Caco-2 (cell line): ENCODE data around the gene CD82. TPM values are rescaled to one million over a fixed set of nuclear protein-coding genes. Genes with fewer than 3 reads are reported as not detected.

Experiments used
- BruUV-seq: library from RNA; stranded (reverse); fragments of 400-500 nt; replicated peaks from 2 replicates; lab custom pipeline; 2021; lab: Mats Ljungman, UMichigan
- CTCF ChIA-PET: fragments of 300-600 bp; sonication (Branson Sonifier 250); formaldehyde crosslinking; loops from one replicate; lab custom pipeline; 2022; ENCODE audit warnings: antibody characterized with exemption; lab: Charles Lee
- POLR2A ChIA-PET: fragments of 300-600 bp; sonication (Branson Sonifier 250); formaldehyde crosslinking; loops from one replicate; lab custom pipeline; 2022; ENCODE audit warnings: antibody characterized with exemption; lab: Charles Lee
- DNase-seq, 2 experiments: peaks; one replicate each; pipeline versions ENCODE4 v3.0.0 to v3.0.0-alpha.2; 2020 to 2022
- H3K27me3 ChIP-seq: replicated peaks from 2 replicates; pipeline ENCODE4 v1.6.0; 2011; ENCODE audit warnings: low read length; ENCODE audit not compliant: control insufficient read depth, insufficient read depth
- H3K36me3 ChIP-seq: 2 replicates; pipeline ENCODE4 v1.5.1; 2011; ENCODE audit warnings: low read length; ENCODE audit not compliant: control insufficient read depth, insufficient read depth
- H3K4me1 ChIP-seq: fragments of 250-450 bp; sonication (Bioruptor Pico); 2 replicates; pipeline ENCODE4 v1.5.1; 2020; ENCODE audit warnings: mild to moderate bottlenecking
- H3K4me3 ChIP-seq: 2 replicates; pipeline ENCODE4 v1.5.1; 2011; ENCODE audit warnings: low read depth, mild to moderate bottlenecking, control low read depth, low read length
- H3K9me3 ChIP-seq: fragments of 250-450 bp; sonication (Bioruptor Pico); 2 replicates; pipeline ENCODE4 v1.5.1; 2020; ENCODE audit warnings: mild to moderate bottlenecking, moderate library complexity
- H3K27ac Mint-ChIP-seq: one replicate; pipeline ENCODE4 v1.8.0; 2022; ENCODE audit warnings: mixed read lengths; ENCODE audit not compliant: unreplicated experiment
- H3K27me3 Mint-ChIP-seq: one replicate; pipeline ENCODE4 v1.8.0; 2022; ENCODE audit warnings: mixed read lengths; ENCODE audit not compliant: insufficient read depth, unreplicated experiment
- H3K36me3 Mint-ChIP-seq: one replicate; pipeline ENCODE4 v1.8.0; 2022; ENCODE audit warnings: mild to moderate bottlenecking, mixed read lengths; ENCODE audit not compliant: insufficient read depth, unreplicated experiment
- H3K4me1 Mint-ChIP-seq: one replicate; pipeline ENCODE4 v1.8.0; 2022; ENCODE audit warnings: low read depth, mixed read lengths; ENCODE audit not compliant: unreplicated experiment
- H3K4me3 Mint-ChIP-seq: one replicate; pipeline ENCODE4 v1.8.0; 2022; ENCODE audit warnings: mild to moderate bottlenecking, moderate library complexity, mixed read lengths; ENCODE audit not compliant: unreplicated experiment
- H3K9me3 Mint-ChIP-seq: one replicate; pipeline ENCODE4 v1.8.0; 2022; ENCODE audit warnings: mixed read lengths; ENCODE audit not compliant: unreplicated experiment
- CTCF ChIP-seq, 2 experiments: fragments of 200-600 bp in 1 of 2; IDR thresholded peaks; 1 replicate in 1 of 2; 2 replicates in 1 of 2; pipeline versions ENCODE4 v1.5.1 to v1.8.0; 2011 to 2022; ENCODE audit warnings: antibody characterized with exemption in 1 of 2, control low read depth in 1 of 2, inconsistent platforms in 1 of 2, low read depth in 1 of 2, low read length in 1 of 2, mild to moderate bottlenecking in 1 of 2, moderate library complexity in 1 of 2; ENCODE audit not compliant: insufficient read depth in 1 of 2, severe bottlenecking in 1 of 2, unreplicated experiment in 1 of 2
- intact Hi-C: fragments of 100-400 bp; cut with micrococcal nuclease; formaldehyde crosslinking; loops from one replicate; pipeline ENCODE4 v1.10.0; 2022; ENCODE audit not compliant: unreplicated experiment
- total RNA-seq: library from RNA; stranded (reverse); gene quantifications from 2 replicates; pipeline ENCODE4 v1.2.3, GENCODE V29; 2022

CD82 gene
- total RNA-seq, 1 experiment from 2014 or later, result 4.3 TPM

- H3K36me3 Mint-ChIP-seq, result no peaks in the 10 kb centered on the region
- Histone ChIP-seq H3K36me3 (no peaks in the 10 kb centered on the region), H3K4me1 (no peaks in the 10 kb centered on the region), H3K9me3 (no peaks in the 10 kb centered on the region), H3K4me3 (no peak overlapping the region), H3K27me3 (no peaks in the 10 kb centered on the region)
- H3K4me1 Mint-ChIP-seq, result no peaks in the 10 kb centered on the region
- ChIA-PET POLR2A (no interaction called here), CTCF (no interaction called here)
- no peak overlapping the region for H3K27ac Mint-ChIP-seq
- H3K4me3 Mint-ChIP-seq, result no peak overlapping the region
- TF ChIP-seq CTCF (IDR thresholded peaks at IDR 0.05; ENCODE audit: insufficient read depth in 1 of 2, low read depth in 1 of 2, low read length in 1 of 2, severe bottlenecking in 1 of 2, unreplicated experiment in 1 of 2), result no peak
- BruUV-seq, result no TSS peak
- DNase-seq, result no peak
- H3K27me3 Mint-ChIP-seq, result peaks cover 4% of the 10 kb centered on the region
- no peaks in the 10 kb centered on the region for H3K9me3 Mint-ChIP-seq
- intact Hi-C loops, result no loop called here
Measured at GRCh38 chr11:44573333-44573732, 7.9 kb downstream of the CD82 start.

GRCh38 chr11:44574610-44575287 is 9.3 kb downstream of the CD82 start:
- Mint-ChIP-seq H3K4me3 (no peak overlapping the region), H3K36me3 (no peaks in the 10 kb centered on the region), H3K27me3 (peaks cover 4% of the 10 kb centered on the region), H3K9me3 (no peaks in the 10 kb centered on the region), H3K27ac (no peak overlapping the region), H3K4me1 (no peaks in the 10 kb centered on the region)
- Histone ChIP-seq H3K4me3 (no peak overlapping the region), H3K36me3 (no peaks in the 10 kb centered on the region), H3K9me3 (no peaks in the 10 kb centered on the region), H3K4me1 (no peaks in the 10 kb centered on the region), H3K27me3 (no peaks in the 10 kb centered on the region)
- ChIA-PET POLR2A (no interaction called here), CTCF (no interaction called here)
- no peak for DNase-seq
- intact Hi-C loops, result no loop called here
- no peak for TF ChIP-seq CTCF (IDR thresholded peaks at IDR 0.05; ENCODE audit: insufficient read depth in 1 of 2, low read depth in 1 of 2, low read length in 1 of 2, severe bottlenecking in 1 of 2, unreplicated experiment in 1 of 2)
- BruUV-seq, result no TSS peak

GRCh38 chr11:44575288-44575672 is 9.8 kb downstream of the CD82 start:
- no peak overlapping the region for H3K27ac Mint-ChIP-seq

More at GRCh38 chr11:44575288-44575672, 9.8 kb downstream of the CD82 start:
- Histone ChIP-seq H3K27me3 (no peaks in the 10 kb centered on the region), H3K36me3 (no peaks in the 10 kb centered on the region), H3K4me3 (no peak overlapping the region), H3K9me3 (no peaks in the 10 kb centered on the region), H3K4me1 (no peaks in the 10 kb centered on the region)
- H3K27me3 Mint-ChIP-seq, result peaks cover under 1% of the 10 kb centered on the region
- no peaks in the 10 kb centered on the region for H3K4me1 Mint-ChIP-seq
- BruUV-seq, result no TSS peak
- H3K36me3 Mint-ChIP-seq, result no peaks in the 10 kb centered on the region
- intact Hi-C loops, result no loop called here
- no peak for TF ChIP-seq CTCF (IDR thresholded peaks at IDR 0.05; ENCODE audit: insufficient read depth in 1 of 2, low read depth in 1 of 2, low read length in 1 of 2, severe bottlenecking in 1 of 2, unreplicated experiment in 1 of 2)
- CTCF ChIA-PET, result no interaction called here
- DNase-seq, result no peak
- H3K9me3 Mint-ChIP-seq, result no peaks in the 10 kb centered on the region
- POLR2A ChIA-PET, result no interaction called here
- H3K4me3 Mint-ChIP-seq, result no peak overlapping the region
